ENCODE results near the gene NGF. TPM values are rescaled to one million over a fixed set of nuclear protein-coding genes. Genes with fewer than 3 reads are reported as not detected.
A peak's percentile ranks its signal among the peaks of the same experiment; 100 is the strongest.
"Not testable (repeated sequence)": the region's sequence is repeated elsewhere in the genome, so short reads cannot be mapped to it uniquely, and the experiment has no call there.

Gene NGF
- total RNA-seq: 1 to 10 TPM in 3 of 5 donors, not detected in 2; 1.8 to 3.1 (median 2.2) TPM
- 1 to 10 TPM in 1 of 3 donors, under 1 TPM in 1, not detected in 1; 0.31 to 1.5 TPM for polyA plus RNA-seq
- long read RNA-seq, donor 1: 0 reads
- long read RNA-seq, donor 2: 0 reads
- long read RNA-seq, donor 3, partial matches to known transcripts: 0 of 2 reads
- long read RNA-seq, donor 3, other reads (novel, unspliced or antisense): 0 of 2 reads
- long read RNA-seq, donor 4: 0 reads
- long read RNA-seq, donor 5, partial matches to known transcripts: 0 of 1 reads
- long read RNA-seq, donor 5, other reads (novel, unspliced or antisense): 0 of 1 reads
- long read RNA-seq, donor 6: 0 reads
- long read RNA-seq, donor 7: 0 reads
- long read RNA-seq, donor 8: 0 reads
- long read RNA-seq, donor 9: 0 reads
- long read RNA-seq, donor 10: 0 reads

DNA sequence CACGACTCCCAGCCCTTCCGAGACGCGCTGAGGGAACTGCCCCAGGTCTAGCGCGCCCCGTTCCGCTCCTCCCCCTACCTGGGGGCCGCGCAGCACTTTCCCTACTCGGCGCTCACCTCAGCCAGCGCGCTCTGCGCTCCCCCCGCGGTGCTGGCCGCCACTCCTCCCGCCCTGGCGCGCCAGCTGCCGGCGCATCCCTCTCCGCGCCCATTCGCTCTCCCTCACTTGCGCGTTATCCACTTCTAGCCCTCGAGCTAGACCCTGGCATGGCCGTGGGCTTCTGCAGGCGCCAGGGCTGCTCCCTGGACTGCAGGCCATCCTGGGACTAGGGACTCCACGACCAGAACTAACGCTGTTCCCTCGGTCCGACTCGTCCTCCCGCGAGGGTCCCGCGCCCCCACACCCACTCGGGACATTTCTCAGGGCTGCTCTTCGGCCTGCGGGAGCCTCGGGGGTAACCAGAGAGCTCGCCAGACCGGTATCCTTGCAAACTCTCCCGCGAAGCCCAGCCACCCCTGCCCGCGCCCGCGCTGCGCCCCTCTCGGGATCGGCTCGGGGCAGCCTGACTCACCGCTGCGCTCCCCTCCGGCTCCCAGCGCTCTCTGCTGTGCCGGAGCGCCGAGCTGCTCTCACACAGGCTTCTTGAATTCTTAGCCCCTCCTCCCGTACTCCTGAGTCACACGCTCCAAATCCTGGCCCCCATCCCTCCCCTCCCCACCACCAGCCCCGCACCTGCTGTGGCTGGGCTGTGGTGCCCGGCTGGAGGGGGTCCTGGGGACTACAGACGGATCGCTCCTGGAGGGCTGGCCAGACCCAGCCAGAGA lies at the start of gene NGF:
Gene NGF (minus strand): TSS at position 617 of the 824 bp plus-strand sequence. CDS start 51,454 bp downstream, outside the sequence.
- Histone ChIP-seq H3K27ac (peak within 1 kb of the TSS in 4 of 5 donors; percentile 1 to 74 (median 41)), H3K36me3 (no peaks in the 10 kb centered on the region), H3K9me3 (no peaks in the 10 kb centered on the region), H3K4me1 (peaks cover 7 to 43% (median 24%) of the 10 kb centered on the region in 4 donors), H3K27me3 (peaks cover 7 to 25% (median 22%) of the 10 kb centered on the region in 3 donors), H3K4me3 (peak within 1 kb of the TSS; percentile 40 to 57 (median 50))
- TF ChIP-seq POLR2A (IDR thresholded peaks at IDR 0.05) (no peak), POLR2AphosphoS5 (IDR thresholded peaks at IDR 0.05) (peak in 2 of 3 donors; percentile 39 to 70)
- WGBS, 5 donors: 1 to 5% (median 3%) methylated on average over 43 to 69 of the region's 69 CpGs
- intact Hi-C loops (cut with DNase I; ENCODE audit: low total_unique reads): no loop called here
- DNase-seq: peak in 1 of 2 donors; percentile 78

DNA sequence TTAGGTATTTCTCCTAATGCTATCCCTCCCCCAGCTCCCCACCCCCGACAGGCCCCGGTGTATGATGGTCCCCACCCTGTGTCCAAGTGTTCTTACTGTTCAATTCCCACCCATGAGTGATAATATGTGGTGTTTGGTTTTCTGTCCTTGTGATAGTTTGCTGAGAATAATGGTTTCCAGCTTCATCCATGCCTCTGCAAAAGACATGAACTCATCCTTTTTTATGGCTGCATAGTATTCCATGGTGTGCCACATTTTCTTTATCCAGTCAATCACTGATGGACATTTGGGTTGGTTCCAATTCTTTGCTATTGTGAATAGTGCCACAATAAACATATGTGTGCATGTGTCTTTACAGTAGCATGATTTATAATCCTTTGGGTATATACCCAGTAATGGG lies 45.4 kb upstream of the NGF start:
- H3K36me3 ChIP-seq; H3K4me1 ChIP-seq; DNase-seq; H3K4me3 ChIP-seq; H3K27ac ChIP-seq; intact Hi-C loops (cut with DNase I; ENCODE audit: low total_unique reads); H3K27me3 ChIP-seq: not testable (repeated sequence)
- WGBS, 5 donors: 85 to 97% (median 96%) methylated on average over 2 of the region's 2 CpGs
- peaks cover 0 to 17% (median 2%) of the 10 kb centered on the region in 4 donors for H3K9me3 ChIP-seq

DNA sequence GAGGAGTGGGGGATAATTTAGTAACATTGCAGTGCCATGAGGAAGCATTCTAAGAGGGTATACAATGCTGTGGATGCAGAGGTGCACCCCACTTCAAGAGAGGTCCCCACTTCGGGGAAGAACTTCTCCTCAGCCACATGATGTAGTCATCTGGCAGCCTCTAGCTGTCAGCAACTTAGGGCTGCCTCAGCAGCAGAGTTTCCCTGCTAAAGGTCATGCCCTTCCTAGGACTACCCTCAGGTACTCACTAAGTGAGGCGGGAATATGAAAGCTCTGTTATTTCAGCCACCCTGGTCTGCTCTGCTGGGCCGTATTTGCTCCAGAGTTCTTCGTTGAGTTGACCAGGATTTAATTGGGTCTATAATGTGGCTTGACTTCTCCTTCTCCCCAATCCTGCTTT lies 41.9 kb upstream of the NGF start:
- intact Hi-C loops (cut with DNase I; ENCODE audit: low total_unique reads): no loop called here
- 86 to 93% (median 90%) methylated on average over 4 of the region's 4 CpGs for whole genome bisulfite sequencing, 5 donors

DNA sequence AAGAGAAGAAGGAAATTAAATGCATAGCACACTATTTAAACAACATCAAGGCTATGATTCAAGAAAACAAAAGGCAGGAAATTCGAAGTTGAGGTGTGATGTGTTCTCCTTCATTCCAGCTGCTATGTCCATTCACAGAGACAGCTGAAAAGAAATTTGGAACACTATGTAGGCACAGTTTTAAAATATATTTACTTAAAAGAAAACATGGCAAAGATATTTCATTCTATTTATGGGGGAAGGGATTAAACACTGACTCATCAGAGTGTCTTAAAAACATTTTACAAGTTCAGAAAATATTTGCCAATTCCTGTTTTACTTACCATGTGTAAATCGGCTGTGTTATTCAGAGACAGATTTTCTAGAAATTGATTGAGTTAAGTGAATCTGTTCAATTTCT lies 39.4 kb upstream of the NGF start:
- no peaks in the 10 kb centered on the region for H3K27me3 ChIP-seq
- intact Hi-C loops (cut with DNase I; ENCODE audit: low total_unique reads): no loop called here
- H3K9me3 ChIP-seq: no peaks in the 10 kb centered on the region
- H3K27ac ChIP-seq: no peak overlapping the region
- no peak for DNase-seq
- 44 to 51% (median 48%) methylated on average over 2 of the region's 2 CpGs for WGBS, 5 donors
- no peak overlapping the region for H3K4me3 ChIP-seq
- H3K36me3 ChIP-seq: no peaks in the 10 kb centered on the region
- TF ChIP-seq POLR2AphosphoS5 (IDR thresholded peaks at IDR 0.05): no peak
- no peak for TF ChIP-seq POLR2A (IDR thresholded peaks at IDR 0.05)
- TF ChIP-seq, protein P1, sequence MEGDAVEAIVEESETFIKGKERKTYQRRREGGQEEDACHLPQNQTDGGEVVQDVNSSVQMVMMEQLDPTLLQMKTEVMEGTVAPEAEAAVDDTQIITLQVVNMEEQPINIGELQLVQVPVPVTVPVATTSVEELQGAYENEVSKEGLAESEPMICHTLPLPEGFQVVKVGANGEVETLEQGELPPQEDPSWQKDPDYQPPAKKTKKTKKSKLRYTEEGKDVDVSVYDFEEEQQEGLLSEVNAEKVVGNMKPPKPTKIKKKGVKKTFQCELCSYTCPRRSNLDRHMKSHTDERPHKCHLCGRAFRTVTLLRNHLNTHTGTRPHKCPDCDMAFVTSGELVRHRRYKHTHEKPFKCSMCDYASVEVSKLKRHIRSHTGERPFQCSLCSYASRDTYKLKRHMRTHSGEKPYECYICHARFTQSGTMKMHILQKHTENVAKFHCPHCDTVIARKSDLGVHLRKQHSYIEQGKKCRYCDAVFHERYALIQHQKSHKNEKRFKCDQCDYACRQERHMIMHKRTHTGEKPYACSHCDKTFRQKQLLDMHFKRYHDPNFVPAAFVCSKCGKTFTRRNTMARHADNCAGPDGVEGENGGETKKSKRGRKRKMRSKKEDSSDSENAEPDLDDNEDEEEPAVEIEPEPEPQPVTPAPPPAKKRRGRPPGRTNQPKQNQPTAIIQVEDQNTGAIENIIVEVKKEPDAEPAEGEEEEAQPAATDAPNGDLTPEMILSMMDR (IDR thresholded peaks at IDR 0.05): no peak
- no peak for TF ChIP-seq EP300 (IDR thresholded peaks at IDR 0.05)
- H3K4me1 ChIP-seq: no peaks in the 10 kb centered on the region

More for the DNA sequence above, 41.9 kb upstream of the NGF start:
- Histone ChIP-seq H3K36me3 (no peaks in the 10 kb centered on the region), H3K27ac (no peak overlapping the region), H3K4me1 (no peaks in the 10 kb centered on the region), H3K4me3 (no peak overlapping the region), H3K9me3 (peaks cover 0 to 6% (median 0%) of the 10 kb centered on the region in 4 donors), H3K27me3 (no peaks in the 10 kb centered on the region)
- no peak for TF ChIP-seq POLR2A (IDR thresholded peaks at IDR 0.05)
- DNase-seq: no peak

DNA sequence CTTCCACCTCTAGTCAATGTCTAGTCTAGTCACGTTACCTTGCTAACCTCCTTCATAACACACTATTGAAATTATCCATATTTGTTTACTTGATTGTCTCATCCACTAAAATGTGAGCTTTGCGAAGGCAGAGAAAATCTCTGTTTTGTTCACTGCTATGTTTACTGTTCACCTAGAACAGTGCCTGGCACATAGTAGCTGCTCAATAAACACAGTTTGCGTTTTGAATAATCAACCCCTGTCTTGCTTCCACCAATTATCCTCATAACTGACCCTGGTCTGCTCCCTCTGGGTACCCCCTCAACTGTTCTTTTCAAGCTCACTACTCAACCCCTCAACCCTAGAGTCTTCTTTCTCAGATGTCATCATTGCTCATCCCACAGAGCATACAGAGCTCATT lies 36.5 kb upstream of the NGF start:
- TF ChIP-seq, protein P1 (IDR thresholded peaks at IDR 0.05): no peak
- TF ChIP-seq POLR2A (IDR thresholded peaks at IDR 0.05) (no peak), POLR2AphosphoS5 (IDR thresholded peaks at IDR 0.05) (no peak), EP300 (IDR thresholded peaks at IDR 0.05) (no peak)
- Histone ChIP-seq H3K27me3 (no peaks in the 10 kb centered on the region), H3K27ac (no peak overlapping the region), H3K9me3 (no peaks in the 10 kb centered on the region), H3K36me3 (no peaks in the 10 kb centered on the region), H3K4me1 (no peaks in the 10 kb centered on the region), H3K4me3 (no peak overlapping the region)
- intact Hi-C loops (cut with DNase I; ENCODE audit: low total_unique reads): no loop called here
- WGBS, 5 donors: 89 to 96% (median 93%) methylated on average over 3 of the region's 3 CpGs
- DNase-seq: no peak

All from stomach (tissue), 19 donors.